K562 (cell line): ENCODE measurements around the gene DYSF. TPM values are rescaled to one million over a fixed set of nuclear protein-coding genes. Genes with fewer than 3 reads are reported as not detected.

Experiments
- ATAC-seq: fragments of 200-7000 bp; cut with Tn5 transposase; 3 replicates; pipeline ENCODE4 v1.9.1; 2020; ENCODE audit warnings: moderate library complexity
- BruUV-seq: library from RNA; stranded (reverse); fragments of 400-500 nt; replicated peaks from 2 replicates; lab custom pipeline; 2021; lab: Mats Ljungman, UMichigan
- CTCF ChIA-PET: fragments of 300-600 bp; formaldehyde crosslinking; extraction: SDS; loops from one replicate; lab custom pipeline; 2021; ENCODE audit warnings: low intra/inter-chr PET ratio; lab: Yijun Ruan, JAX
- POLR2A ChIA-PET: fragments of 300-600, 350-650 bp; sonication (Branson Sonifier 250); formaldehyde crosslinking; extraction: SDS; loops from one replicate; lab custom pipeline; 2021; ENCODE audit warnings: antibody characterized with exemption, inconsistent platforms; lab: Yijun Ruan, JAX
- DNase-seq, 4 experiments: peaks; one replicate each; pipeline versions ENCODE4 v3.0.0 to v3.0.0-alpha.2; 2011 to 2018; ENCODE audit warnings: low spot score in 3 of 4, mixed read lengths in 3 of 4; ENCODE audit errors: extremely low read depth in 1 of 4
- FAIRE-seq: peaks from 2 replicates; lab custom pipeline; 2011; peaks lifted over from hg19 to GRCh38; lab: Jason Lieb, UNC
- H2AFZ ChIP-seq: 2 replicates; pipeline ENCODE4 v1.6.0; 2011; ENCODE audit warnings: low read depth, low read length, control low read depth, inconsistent platforms
- H3K27ac ChIP-seq: fragments of 200-600 bp; 3 replicates; pipeline ENCODE4 v1.8.0; 2011; ENCODE audit warnings: low read depth, mild to moderate bottlenecking, control low read depth, inconsistent platforms, low read length, moderate library complexity, mixed read lengths; ENCODE audit errors: extremely low read depth
- H3K27me3 ChIP-seq, 2 experiments: fragments of 300-600 bp in 1 of 2; 2 replicates in 1 of 2; 3 replicates in 1 of 2; pipeline versions ENCODE4 v1.6.0 to v1.8.0; 2011; ENCODE audit warnings: inconsistent platforms in 2 of 2, low read length in 2 of 2, mild to moderate bottlenecking in 1 of 2, mixed read lengths in 1 of 2, moderate library complexity in 1 of 2; ENCODE audit not compliant: control insufficient read depth in 2 of 2, insufficient read depth in 2 of 2
- H3K36me3 ChIP-seq: fragments of 300-600 bp; 3 replicates; pipeline ENCODE4 v1.8.0; 2011; ENCODE audit warnings: mild to moderate bottlenecking, low read length, inconsistent platforms; ENCODE audit not compliant: control insufficient read depth, insufficient read depth
- H3K4me1 ChIP-seq, 2 experiments: fragments of 200-600 bp in 1 of 2; replicated peaks in 1 of 2; 2 replicates in 1 of 2; 3 replicates in 1 of 2; pipeline versions ENCODE4 v1.5.1 to v1.8.0; 2011; ENCODE audit warnings: inconsistent platforms in 2 of 2, low read length in 2 of 2, mild to moderate bottlenecking in 1 of 2, mixed read lengths in 1 of 2, moderate library complexity in 1 of 2; ENCODE audit not compliant: control insufficient read depth in 2 of 2, insufficient read depth in 2 of 2
- H3K4me2 ChIP-seq: 2 replicates; pipeline ENCODE4 v1.6.1; 2011; ENCODE audit warnings: low read length, control low read depth, inconsistent platforms, mixed read lengths; ENCODE audit not compliant: insufficient read depth
- H3K4me3 ChIP-seq: fragments of 200-600 bp; sonication (generic), shearing (Covaris generic); 2 replicates; pipeline ENCODE4 v1.5.1; 2016; ENCODE audit warnings: control low read depth, inconsistent platforms
- H3K79me2 ChIP-seq: fragments of 200-600 bp; 3 replicates; pipeline ENCODE4 v1.8.0; 2011; ENCODE audit warnings: low read length, inconsistent platforms; ENCODE audit not compliant: control insufficient read depth, insufficient read depth
- H3K9ac ChIP-seq, 2 experiments: 2 replicates each; pipeline versions ENCODE4 v1.6.0 to v1.6.1; 2011; ENCODE audit warnings: low read depth in 2 of 2, low read length in 2 of 2, control low read depth in 1 of 2, inconsistent platforms in 1 of 2, mild to moderate bottlenecking in 1 of 2, mixed read lengths in 1 of 2; ENCODE audit not compliant: insufficient read depth in 1 of 2
- H3K9me1 ChIP-seq: one replicate; pipeline ENCODE4 v1.6.0; 2011; ENCODE audit warnings: inconsistent platforms, mild to moderate bottlenecking, low read length, moderate library complexity; ENCODE audit not compliant: control insufficient read depth, insufficient read depth
- H3K9me3 ChIP-seq: replicated peaks from 2 replicates; pipeline ENCODE4 v1.5.1; 2011; ENCODE audit warnings: low read depth, low read length, inconsistent platforms; ENCODE audit not compliant: control insufficient read depth, insufficient read depth
- H4K20me1 ChIP-seq: replicated peaks from 2 replicates; pipeline ENCODE4 v1.6.1; 2011; ENCODE audit warnings: low read length, inconsistent platforms, mixed read lengths; ENCODE audit not compliant: control insufficient read depth, insufficient read depth
- BACH1 ChIP-seq: fragments of 200-800 bp; sonication (Bioruptor generic); IDR thresholded peaks from 2 replicates; pipeline ENCODE4 v1.6.1; 2016; ENCODE audit warnings: missing genetic modification characterization, missing compliant biosample characterization
- ETV5 ChIP-seq: sonication (generic); formaldehyde crosslinking; IDR thresholded peaks from 2 replicates; pipeline ENCODE4 v1.4.0; 2020; ENCODE audit warnings: low read depth, mild to moderate bottlenecking, missing genetic modification reagents
- HMG20A ChIP-seq: fragments of 450-650 bp; formaldehyde crosslinking; conservative IDR thresholded peaks from 2 replicates; pipeline ENCODE4 v1.4.0; 2020; ENCODE audit warnings: mild to moderate bottlenecking, mixed read lengths
- HNRNPH1 ChIP-seq: fragments of 200-400 bp; formaldehyde crosslinking; optimal IDR thresholded peaks from 2 replicates; pipeline ENCODE3; 2017; ENCODE audit warnings: low read depth, mild to moderate bottlenecking, low read length, moderate library complexity
- MAFF ChIP-seq: IDR thresholded peaks from 2 replicates; pipeline ENCODE4 v1.6.1; 2012; ENCODE audit warnings: low read length, improper control_type of control experiment
- MAFG ChIP-seq: fragments of 450-650 bp; conservative IDR thresholded peaks from 2 replicates; pipeline ENCODE4 v1.6.1; 2016; ENCODE audit warnings: missing genetic modification characterization, missing compliant biosample characterization
- MYC ChIP-seq, 2 experiments: fragments of 250-450 bp in 1 of 2; sonication (Bioruptor Pico) in 1 of 2; IDR thresholded peaks; 2 replicates each; pipeline versions ENCODE4 v1.5.1 to v1.6.1; 2012 to 2021; ENCODE audit warnings: low read depth in 2 of 2, borderline replicate concordance in 1 of 2, improper control_type of control experiment in 1 of 2, low read length in 1 of 2, mild to moderate bottlenecking in 1 of 2, moderate library complexity in 1 of 2
- SNRNP70 ChIP-seq: fragments of 200-400 bp; formaldehyde crosslinking; optimal IDR thresholded peaks from 2 replicates; pipeline ENCODE3; 2017; ENCODE audit warnings: low read depth, low read length
- TBP ChIP-seq: optimal IDR thresholded peaks from 2 replicates; pipeline ENCODE3; 2011; ENCODE audit warnings: low read depth, low read length, improper control_type of control experiment
- ZBTB11 ChIP-seq, 3 experiments: fragments of 200-800 bp in 1 of 3; fragments of 250-450 bp in 1 of 3; fragments of 450-650 bp in 1 of 3; sonication (Bioruptor Pico) in 1 of 3; sonication (Bioruptor generic) in 1 of 3; formaldehyde crosslinking in 1 of 3; IDR thresholded peaks; 2 replicates each; pipeline versions ENCODE4 v1.6.1 to v1.8.0; 2016 to 2022; ENCODE audit warnings: mild to moderate bottlenecking in 2 of 3, missing genetic modification characterization in 2 of 3, missing compliant biosample characterization in 1 of 3, moderate library complexity in 1 of 3
- ZZZ3 ChIP-seq: fragments of 450-650 bp; IDR thresholded peaks from 2 replicates; pipeline ENCODE4 v1.6.1; 2016; ENCODE audit warnings: antibody characterized with exemption, mild to moderate bottlenecking, moderate library complexity
- WGBS: fragments of 100-300 bp; shearing (Covaris generic); methylation state at CpG from one replicate; pipeline ENCODE4 v1.1.6; 2016; ENCODE audit warnings: low coverage, mixed read lengths; ENCODE audit not compliant: insufficient coverage; ENCODE audit errors: missing lambda C conversion rate; 5-methylcytosine and 5-hydroxymethylcytosine counted together
- in situ Hi-C: fragments of 300-500 bp; cut with MboI; formaldehyde crosslinking; loops from 4 replicates; pipeline ENCODE4 v1.15.0; 2018; ENCODE audit warnings: inconsistent platforms, mixed read lengths
- intact Hi-C: fragments of 100-400 bp; cut with micrococcal nuclease; formaldehyde crosslinking; loops from 2 replicates; pipeline ENCODE4 v1.14.2; 2022
- polyA plus RNA-seq, 8 experiments: library from polyadenylated mRNA; depleted of rRNA in 4 of 8; stranded (reverse) in 5 of 8; unstranded in 3 of 8; fragments of >200 nt; fragmentation: Nextera tagmentation in 2 of 8; fragmentation: Illumina TruSeq in 1 of 8; extraction: Ambion mirVana in 2 of 8; extraction: Trizol in 1 of 8; gene quantifications; 2 replicates each; pipeline versions ENCODE4 v1.2.1 to v1.2.3, GENCODE V29; 2011 to 2014; ENCODE audit warnings: inconsistent platforms in 1 of 8, missing spikeins in 1 of 8
- total RNA-seq, 7 experiments: library from RNA; depleted of rRNA in 6 of 7; stranded (reverse); fragments of >200 nt in 6 of 7; fragmentation: Illumina TruSeq in 2 of 7; extraction: Trizol in 2 of 7; gene quantifications; 2 replicates each; pipeline versions ENCODE4 v1.2.1 to v1.2.3, GENCODE V29; 2011 to 2021; ENCODE audit warnings: low replicate concordance in 1 of 7

The DYSF gene
- total and polyA plus RNA-seq, 9 of the 15 experiments (the other 6 are each of a cell fraction or from before 2014, with no cell fraction given) = 0.01 to 0.80 (median 0.29) TPM

GRCh38 chr2:71668326-71669057 is 215.1 kb downstream of the DYSF start:
- DNase-seq (no peak), FAIRE-seq (no peak), ATAC-seq (no peak)
- Histone ChIP-seq H3K36me3 (no peaks in the 10 kb centered on the region), H3K27ac (no peak overlapping the region), H3K4me2 (no peak overlapping the region), H3K9me3 (no peaks in the 10 kb centered on the region), H2AFZ (no peak overlapping the region), H3K9ac (no peak overlapping the region), H4K20me1 (no peaks in the 10 kb centered on the region), H3K9me1 (peaks cover 5% of the 10 kb centered on the region), H3K79me2 (no peaks in the 10 kb centered on the region), H3K27me3 (peaks cover 4 to 39% of the 10 kb centered on the region in 2 experiments; a peak in 3 of 5 replicates), H3K4me1 (peaks cover 0 to 9% of the 10 kb centered on the region in 2 experiments; a peak in 1 of 5 replicates), H3K4me3 (no peak overlapping the region)
- ChIA-PET CTCF (no interaction called here), POLR2A (interaction anchor here (1.0 kb wide), 1 partner anchor 8 kb away, joined by 3 read pairs; no protein-coding TSS in a partner anchor)
- BruUV-seq = no TSS peak
- TF ChIP-seq HNRNPH1 = no peak
- TF ChIP-seq MAFG (tag) = no peak
- no peak for TF ChIP-seq ETV5 (CRISPR knock-in tag)
- in situ Hi-C loops (no loop called here), intact Hi-C loops (no loop called here)
- WGBS = 2% methylated on average over 17 of the region's 17 CpGs

- Histone ChIP-seq H3K79me2 (no peaks in the 10 kb centered on the region), H4K20me1 (no peaks in the 10 kb centered on the region), H3K27me3 (peaks cover 4 to 35% of the 10 kb centered on the region in 2 experiments; a peak in 3 of 5 replicates), H3K27ac (no peak overlapping the region), H3K9me1 (peaks cover 5% of the 10 kb centered on the region), H3K4me3 (no peak overlapping the region), H3K9me3 (no peaks in the 10 kb centered on the region), H3K9ac (no peak overlapping the region), H3K4me1 (peaks cover 0 to 9% of the 10 kb centered on the region in 2 experiments; a peak in 1 of 5 replicates), H3K36me3 (no peaks in the 10 kb centered on the region), H3K4me2 (no peak overlapping the region), H2AFZ (no peak overlapping the region)
- no peak for DNase-seq
- in situ Hi-C loops (no loop called here), intact Hi-C loops (no loop called here)
- POLR2A ChIA-PET = interaction anchor here (1.0 kb wide), 1 partner anchor 8 kb away, joined by 3 read pairs; no protein-coding TSS in a partner anchor
- no peak for FAIRE-seq
- 1% methylated on average over 9 of the region's 9 CpGs for WGBS
- no peak for ATAC-seq
- CTCF ChIA-PET = no interaction called here
- no TSS peak for BruUV-seq
- no peak for TF ChIP-seq MYC (IDR thresholded peaks at IDR 0.05; ENCODE audit: low read depth, low read length)
- no peak for TF ChIP-seq MYC (CRISPR knock-in tag; IDR thresholded peaks at IDR 0.05; ENCODE audit: borderline replicate concordance, low read depth)
- no peak for TF ChIP-seq MAFF
- TF ChIP-seq TBP = no peak
- TF ChIP-seq ZBTB11 (CRISPR knock-in tag; IDR thresholded peaks at IDR 0.05) = no peak
- no peak for TF ChIP-seq BACH1 (tag)
- no peak for TF ChIP-seq HMG20A
- TF ChIP-seq SNRNP70 = no peak
- no peak for TF ChIP-seq ZZZ3
These were observed 215.7 kb downstream of the DYSF start for GRCh38 chr2:71669058-71669456.
